K562 (cell line): ENCODE results near the gene MCL1. TPM values are rescaled to one million over a fixed set of nuclear protein-coding genes. Genes with fewer than 3 reads are reported as not detected.

Experiments
- BACH1 ChIP-seq: fragments of 200-800 bp; sonication (Bioruptor generic); IDR thresholded peaks from 2 replicates; pipeline ENCODE4 v1.6.1; 2016; ENCODE audit warnings: missing genetic modification characterization, missing compliant biosample characterization
- BDP1 ChIP-seq: IDR thresholded peaks from 3 replicates; pipeline ENCODE4 v1.6.1; 2011; ENCODE audit not compliant: insufficient read length, insufficient read depth
- COPS2 ChIP-seq: fragments of 450-650 bp; conservative IDR thresholded peaks from 2 replicates; pipeline ENCODE4 v1.6.1; 2016; ENCODE audit warnings: mild to moderate bottlenecking, moderate library complexity
- CREB3 ChIP-seq: fragments of 450-650 bp; conservative IDR thresholded peaks from 2 replicates; pipeline ENCODE4 v1.6.1; 2016; ENCODE audit warnings: missing genetic modification characterization, low read depth, mild to moderate bottlenecking, missing compliant biosample characterization, moderate library complexity
- ELF2 ChIP-seq: fragments of 250-450 bp; sonication (Bioruptor Pico); IDR thresholded peaks from 2 replicates; pipeline ENCODE4 v1.5.0; 2021; ENCODE audit warnings: mild to moderate bottlenecking
- ERF ChIP-seq: fragments of 450-650 bp; formaldehyde crosslinking; IDR thresholded peaks from 2 replicates; pipeline ENCODE4 v1.4.0; 2020; ENCODE audit warnings: mild to moderate bottlenecking, mixed read lengths
- FIP1L1 ChIP-seq: fragments of 200-400 bp; formaldehyde crosslinking; IDR thresholded peaks from 2 replicates; pipeline ENCODE4 v1.6.1; 2018; ENCODE audit warnings: mild to moderate bottlenecking, low read depth, low read length; ENCODE audit not compliant: poor library complexity, severe bottlenecking
- HDAC1 ChIP-seq, 2 experiments: fragments of 450-650 bp; IDR thresholded peaks; 2 replicates each; pipeline ENCODE4 v1.6.1; 2016 to 2017; ENCODE audit warnings: inconsistent platforms in 1 of 2, mild to moderate bottlenecking in 1 of 2, moderate library complexity in 1 of 2
- MAZ ChIP-seq, 2 experiments: fragments of 450-650 bp in 1 of 2; sonication (generic) in 1 of 2; formaldehyde crosslinking; IDR thresholded peaks in 1 of 2; conservative IDR thresholded peaks in 1 of 2; 2 replicates each; pipeline versions ENCODE4 v1.4.0 to v1.5.0; 2020; ENCODE audit warnings: mild to moderate bottlenecking in 1 of 2, missing genetic modification reagents in 1 of 2
- MCM2 ChIP-seq: fragments of 450-650 bp; IDR thresholded peaks from 2 replicates; pipeline ENCODE4 v1.6.1; 2017; ENCODE audit warnings: low read depth, mild to moderate bottlenecking
- NCOR1 ChIP-seq: fragments of 450-650 bp; IDR thresholded peaks from 2 replicates; pipeline ENCODE4 v1.6.1; 2016; ENCODE audit warnings: mild to moderate bottlenecking, moderate library complexity
- NR2F6 ChIP-seq: fragments of 450-650 bp; formaldehyde crosslinking; IDR thresholded peaks from 2 replicates; pipeline ENCODE4 v1.4.0; 2020; ENCODE audit warnings: mild to moderate bottlenecking
- PRPF4 ChIP-seq: fragments of 200-400 bp; formaldehyde crosslinking; IDR thresholded peaks from one replicate; pipeline ENCODE4 v1.6.1; 2017; ENCODE audit warnings: low read length, low read depth, mild to moderate bottlenecking; ENCODE audit not compliant: insufficient read depth, poor library complexity, severe bottlenecking
- RAD21 ChIP-seq, 2 experiments: fragments of 250-450 bp in 1 of 2; fragments of 450-650 bp in 1 of 2; sonication (Bioruptor Pico) in 1 of 2; formaldehyde crosslinking in 1 of 2; IDR thresholded peaks in 1 of 2; conservative IDR thresholded peaks in 1 of 2; 2 replicates each; pipeline versions ENCODE4 v1.4.0 to v1.8.0; 2020 to 2022; ENCODE audit warnings: mild to moderate bottlenecking in 2 of 2, moderate library complexity in 1 of 2
- RHOXF2B ChIP-seq: fragments of 250-450 bp; sonication (Bioruptor Pico); conservative IDR thresholded peaks from 2 replicates; pipeline ENCODE4 v1.5.1; 2021
- SIN3A ChIP-seq, 2 experiments: fragments of 150-350 bp in 1 of 2; IDR thresholded peaks; 2 replicates each; pipeline ENCODE4 v1.6.1; 2011 to 2016; ENCODE audit warnings: borderline replicate concordance in 2 of 2, low read depth in 2 of 2, low read length in 2 of 2, mild to moderate bottlenecking in 2 of 2, moderate library complexity in 2 of 2; ENCODE audit not compliant: control insufficient read depth in 1 of 2
- ZKSCAN8 ChIP-seq: fragments of 200-800 bp; sonication (Bioruptor generic); IDR thresholded peaks from 2 replicates; pipeline ENCODE4 v1.6.1; 2016; ENCODE audit warnings: missing genetic modification characterization, missing compliant biosample characterization
- polyA plus RNA-seq, 8 experiments: library from polyadenylated mRNA; depleted of rRNA in 4 of 8; stranded (reverse) in 5 of 8; unstranded in 3 of 8; fragments of >200 nt; fragmentation: Nextera tagmentation in 2 of 8; fragmentation: Illumina TruSeq in 1 of 8; extraction: Ambion mirVana in 2 of 8; extraction: Trizol in 1 of 8; gene quantifications; 2 replicates each; pipeline versions ENCODE4 v1.2.1 to v1.2.3, GENCODE V29; 2011 to 2014; ENCODE audit warnings: inconsistent platforms in 1 of 8, missing spikeins in 1 of 8
- total RNA-seq, 7 experiments: library from RNA; depleted of rRNA in 6 of 7; stranded (reverse); fragments of >200 nt in 6 of 7; fragmentation: Illumina TruSeq in 2 of 7; extraction: Trizol in 2 of 7; gene quantifications; 2 replicates each; pipeline versions ENCODE4 v1.2.1 to v1.2.3, GENCODE V29; 2011 to 2021; ENCODE audit warnings: low replicate concordance in 1 of 7
- TF ChIP-seq, protein P1 (sequence below): fragments of 450-650 bp; IDR thresholded peaks from 2 replicates; pipeline ENCODE4 v1.6.1; 2017; ENCODE audit warnings: antibody characterized with exemption, mild to moderate bottlenecking
- TF ChIP-seq, protein P2 (sequence below): sonication (generic); formaldehyde crosslinking; IDR thresholded peaks from 2 replicates; pipeline ENCODE4 v1.8.0; 2022; ENCODE audit warnings: missing genetic modification reagents, mild to moderate bottlenecking, moderate library complexity, borderline replicate concordance

MCL1 gene
- total and polyA plus RNA-seq, 9 of the 15 experiments (the other 6 are each of a cell fraction or from before 2014, with no cell fraction given), result 27.1 to 224 (median 138) TPM

DNA sequence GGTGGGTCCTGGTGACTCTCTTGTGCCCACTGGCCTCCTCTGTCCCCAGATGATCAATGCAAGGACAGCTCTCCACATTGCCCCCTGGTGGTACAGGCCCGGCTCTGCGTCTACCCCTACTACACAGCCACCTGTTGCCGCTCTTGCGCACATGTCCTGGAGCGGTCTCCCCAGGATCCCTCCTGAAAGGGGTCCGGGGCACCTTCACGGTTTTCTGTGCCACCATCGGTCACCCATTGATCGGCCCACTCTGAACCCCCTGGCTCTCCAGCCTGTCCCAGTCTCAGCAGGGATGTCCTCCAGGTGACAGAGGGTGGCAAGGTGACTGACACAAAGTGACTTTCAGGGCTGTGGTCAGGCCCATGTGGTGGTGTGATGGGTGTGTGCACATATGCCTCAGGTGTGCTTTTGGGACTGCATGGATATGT is 19.4 kb downstream of the MCL1 start (continued):
- TF ChIP-seq, protein P1, sequence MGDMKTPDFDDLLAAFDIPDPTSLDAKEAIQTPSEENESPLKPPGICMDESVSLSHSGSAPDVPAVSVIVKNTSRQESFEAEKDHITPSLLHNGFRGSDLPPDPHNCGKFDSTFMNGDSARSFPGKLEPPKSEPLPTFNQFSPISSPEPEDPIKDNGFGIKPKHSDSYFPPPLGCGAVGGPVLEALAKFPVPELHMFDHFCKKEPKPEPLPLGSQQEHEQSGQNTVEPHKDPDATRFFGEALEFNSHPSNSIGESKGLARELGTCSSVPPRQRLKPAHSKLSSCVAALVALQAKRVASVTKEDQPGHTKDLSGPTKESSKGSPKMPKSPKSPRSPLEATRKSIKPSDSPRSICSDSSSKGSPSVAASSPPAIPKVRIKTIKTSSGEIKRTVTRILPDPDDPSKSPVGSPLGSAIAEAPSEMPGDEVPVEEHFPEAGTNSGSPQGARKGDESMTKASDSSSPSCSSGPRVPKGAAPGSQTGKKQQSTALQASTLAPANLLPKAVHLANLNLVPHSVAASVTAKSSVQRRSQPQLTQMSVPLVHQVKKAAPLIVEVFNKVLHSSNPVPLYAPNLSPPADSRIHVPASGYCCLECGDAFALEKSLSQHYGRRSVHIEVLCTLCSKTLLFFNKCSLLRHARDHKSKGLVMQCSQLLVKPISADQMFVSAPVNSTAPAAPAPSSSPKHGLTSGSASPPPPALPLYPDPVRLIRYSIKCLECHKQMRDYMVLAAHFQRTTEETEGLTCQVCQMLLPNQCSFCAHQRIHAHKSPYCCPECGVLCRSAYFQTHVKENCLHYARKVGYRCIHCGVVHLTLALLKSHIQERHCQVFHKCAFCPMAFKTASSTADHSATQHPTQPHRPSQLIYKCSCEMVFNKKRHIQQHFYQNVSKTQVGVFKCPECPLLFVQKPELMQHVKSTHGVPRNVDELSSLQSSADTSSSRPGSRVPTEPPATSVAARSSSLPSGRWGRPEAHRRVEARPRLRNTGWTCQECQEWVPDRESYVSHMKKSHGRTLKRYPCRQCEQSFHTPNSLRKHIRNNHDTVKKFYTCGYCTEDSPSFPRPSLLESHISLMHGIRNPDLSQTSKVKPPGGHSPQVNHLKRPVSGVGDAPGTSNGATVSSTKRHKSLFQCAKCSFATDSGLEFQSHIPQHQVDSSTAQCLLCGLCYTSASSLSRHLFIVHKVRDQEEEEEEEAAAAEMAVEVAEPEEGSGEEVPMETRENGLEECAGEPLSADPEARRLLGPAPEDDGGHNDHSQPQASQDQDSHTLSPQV, result no peak; the same call in 1 of the 2 replicates
- TF ChIP-seq RHOXF2B, result no peak
- no peak for TF ChIP-seq NCOR1
- TF ChIP-seq, protein P2, sequence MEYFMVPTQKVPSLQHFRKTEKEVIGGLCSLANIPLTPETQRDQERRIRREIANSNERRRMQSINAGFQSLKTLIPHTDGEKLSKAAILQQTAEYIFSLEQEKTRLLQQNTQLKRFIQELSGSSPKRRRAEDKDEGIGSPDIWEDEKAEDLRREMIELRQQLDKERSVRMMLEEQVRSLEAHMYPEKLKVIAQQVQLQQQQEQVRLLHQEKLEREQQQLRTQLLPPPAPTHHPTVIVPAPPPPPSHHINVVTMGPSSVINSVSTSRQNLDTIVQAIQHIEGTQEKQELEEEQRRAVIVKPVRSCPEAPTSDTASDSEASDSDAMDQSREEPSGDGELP (CRISPR knock-in tag), result peak; percentile 79; the same call in 1 of the 2 replicates
- TF ChIP-seq BACH1 (tag), result no peak
- TF ChIP-seq ZKSCAN8 (CRISPR knock-in tag), result no peak
- peak; percentile 43 to 67 for TF ChIP-seq RAD21 (CRISPR knock-in tag; conservative IDR thresholded peaks at IDR 0.05 in 1 of 2, IDR thresholded peaks at IDR 0.05 in 1 of 2)
- TF ChIP-seq COPS2, result no peak
- TF ChIP-seq MCM2, result no peak
- TF ChIP-seq MAZ (CRISPR knock-in tag; conservative IDR thresholded peaks at IDR 0.05 in 1 of 2, IDR thresholded peaks at IDR 0.05 in 1 of 2), result 0 out of 4 replicates have a peak, but pooled peaks of 1 of the 2 experiments have one; percentile 19
- no peak for TF ChIP-seq FIP1L1
- TF ChIP-seq PRPF4, result no peak
- TF ChIP-seq NR2F6, result no peak
- no peak for TF ChIP-seq BDP1
- TF ChIP-seq SIN3A (IDR thresholded peaks at IDR 0.05; ENCODE audit: borderline replicate concordance in 2 of 2, control insufficient read depth in 1 of 2, low read depth in 2 of 2, low read length in 2 of 2), result no peak
- TF ChIP-seq ERF (CRISPR knock-in tag), result no peak
- TF ChIP-seq ELF2 (CRISPR knock-in tag), result no peak
- TF ChIP-seq CREB3 (tag), result no peak
- TF ChIP-seq HDAC1 (IDR thresholded peaks at IDR 0.05), result 0 out of 4 replicates have a peak, but pooled peaks of 1 of the 2 experiments have one; percentile 31
